OCI-LY1 (cell line): ENCODE measurements around the gene MAP4K4.

Source experiments
- H2AFZ ChIP-seq: fragments of 200-600 bp; sonication (generic), shearing (Covaris generic); 2 replicates; pipeline ENCODE4 v1.6.0; 2014; ENCODE audit warnings: antibody characterized with exemption, mild to moderate bottlenecking, low read length
- H3F3A ChIP-seq: fragments of 200-600 bp; sonication (generic), shearing (Covaris generic); 2 replicates; pipeline ENCODE4 v1.6.0; 2014; ENCODE audit warnings: mild to moderate bottlenecking, antibody characterized with exemption, low read length, moderate library complexity; ENCODE audit not compliant: insufficient read depth
- H3K27ac ChIP-seq: fragments of 200-600 bp; sonication (generic); 2 replicates; pipeline ENCODE4 v1.5.1; 2014; ENCODE audit warnings: low read length, mixed run types, mild to moderate bottlenecking, low read depth; ENCODE audit not compliant: poor library complexity, severe bottlenecking
- H3K27me3 ChIP-seq: fragments of 200-600 bp; sonication (generic); 2 replicates; pipeline ENCODE4 v1.6.0; 2014; ENCODE audit warnings: antibody characterized with exemption, mild to moderate bottlenecking, low read length, moderate library complexity; ENCODE audit not compliant: insufficient read depth
- H3K36me3 ChIP-seq: fragments of 200-600 bp; sonication (generic); 2 replicates; pipeline ENCODE4 v1.6.1; 2014; ENCODE audit warnings: mild to moderate bottlenecking, antibody characterized with exemption, low read length, moderate library complexity, mixed read lengths; ENCODE audit not compliant: insufficient read depth
- H3K4me1 ChIP-seq: fragments of 200-600 bp; sonication (generic); 2 replicates; pipeline ENCODE4 v1.5.1; 2014; ENCODE audit warnings: mild to moderate bottlenecking, low read length, moderate library complexity; ENCODE audit not compliant: insufficient read depth, severe bottlenecking
- H3K4me2 ChIP-seq: fragments of 200-600 bp; sonication (generic), shearing (Covaris generic); 2 replicates; pipeline ENCODE4 v1.6.1; 2014; ENCODE audit warnings: low read length
- H3K4me3 ChIP-seq: fragments of 200-600 bp; sonication (generic); 2 replicates; pipeline ENCODE4 v1.5.1; 2014; ENCODE audit warnings: low read length, low read depth, mild to moderate bottlenecking, mixed read lengths; ENCODE audit not compliant: poor library complexity, severe bottlenecking
- H3K79me2 ChIP-seq: fragments of 200-600 bp; shearing (Covaris generic); 2 replicates; pipeline ENCODE4 v1.6.1; 2016; ENCODE audit warnings: mixed run types, low read length, mixed read lengths; ENCODE audit not compliant: insufficient read depth
- H3K9ac ChIP-seq: fragments of 200-600 bp; sonication (generic), shearing (Covaris generic); 2 replicates; pipeline ENCODE4 v1.6.1; 2014; ENCODE audit warnings: mild to moderate bottlenecking, low read length, mixed read lengths
- H3K9me2 ChIP-seq: fragments of 200-600 bp; sonication (generic), shearing (Covaris generic); 2 replicates; pipeline ENCODE4 v1.6.1; 2014; ENCODE audit warnings: low read depth, mild to moderate bottlenecking, low read length, mixed read lengths
- H3K9me3 ChIP-seq: fragments of 200-600 bp; shearing (Covaris generic); 2 replicates; pipeline ENCODE4 v1.6.1; 2014; ENCODE audit warnings: low read length, mixed read lengths
- H4K20me1 ChIP-seq: fragments of 200-600 bp; sonication (generic), shearing (Covaris generic); 2 replicates; pipeline ENCODE4 v1.6.0; 2016; ENCODE audit warnings: mild to moderate bottlenecking, low read length; ENCODE audit not compliant: insufficient read depth
- CTCF ChIP-seq: fragments of 200-600 bp; sonication (generic), shearing (Covaris generic); IDR thresholded peaks from 2 replicates; pipeline ENCODE4 v1.5.1; 2017; ENCODE audit warnings: mild to moderate bottlenecking, antibody characterized with exemption, low read length, moderate library complexity, mixed read lengths
- EZH2 ChIP-seq: fragments of 200-600 bp; sonication (generic), shearing (Covaris generic); IDR thresholded peaks from 2 replicates; pipeline ENCODE4 v1.8.0; 2017; ENCODE audit warnings: borderline replicate concordance, mixed run types, mild to moderate bottlenecking, antibody characterized with exemption, low read length, moderate library complexity, mixed read lengths

MAP4K4 gene

GRCh38 chr2:101697124-101698013, at the start of gene MAP4K4:
MAP4K4 (plus strand) TSS chr2:101697707; CDS start chr2:101698081, 374 bp downstream.
- no peaks in the 10 kb centered on the region for H3F3A ChIP-seq
- H3K4me2 ChIP-seq, result peak within 1 kb of the TSS; percentile 84
- peaks cover 11% of the 10 kb centered on the region for H3K36me3 ChIP-seq
- H2AFZ ChIP-seq, result no peak within 1 kb of the TSS
- H3K9ac ChIP-seq, result peak within 1 kb of the TSS; percentile 69
- 0 out of 2 replicates have a peak, but pooled peaks cover 8% of the 10 kb centered on the region for H3K27me3 ChIP-seq
- 0 out of 2 replicates have a peak, but pooled peaks cover 4% of the 10 kb centered on the region for H3K9me3 ChIP-seq
- no peaks in the 10 kb centered on the region for H3K9me2 ChIP-seq
- peaks cover 40% of the 10 kb centered on the region for H3K79me2 ChIP-seq
- H3K4me1 ChIP-seq, result peaks cover 19% of the 10 kb centered on the region
- H3K27ac ChIP-seq, result peak within 1 kb of the TSS; percentile 96
- TF ChIP-seq EZH2 (no peak), CTCF (no peak)
- no peaks in the 10 kb centered on the region for H4K20me1 ChIP-seq
- peak within 1 kb of the TSS; percentile 72 for H3K4me3 ChIP-seq

GRCh38 chr2:101653469-101653868, 44.0 kb upstream of the MAP4K4 start:
- Histone ChIP-seq H3K9me3 (no peaks in the 10 kb centered on the region), H2AFZ (no peak overlapping the region), H3F3A (no peaks in the 10 kb centered on the region), H3K9me2 (no peaks in the 10 kb centered on the region), H3K4me3 (no peak overlapping the region), H3K79me2 (no peaks in the 10 kb centered on the region), H4K20me1 (no peaks in the 10 kb centered on the region), H3K36me3 (no peaks in the 10 kb centered on the region), H3K27me3 (no peaks in the 10 kb centered on the region), H3K27ac (no peak overlapping the region), H3K4me1 (peaks cover 23% of the 10 kb centered on the region), H3K9ac (no peak overlapping the region), H3K4me2 (no peak overlapping the region)
- TF ChIP-seq EZH2, result no peak
- no peak for TF ChIP-seq CTCF

- H4K20me1 ChIP-seq, result no peaks in the 10 kb centered on the region
- H3K4me2 ChIP-seq, result no peak overlapping the region
- no peaks in the 10 kb centered on the region for H3K36me3 ChIP-seq
- H3K9me3 ChIP-seq, result no peaks in the 10 kb centered on the region
- H3F3A ChIP-seq, result no peaks in the 10 kb centered on the region
- no peak overlapping the region for H3K27ac ChIP-seq
- H3K4me1 ChIP-seq, result peaks cover 23% of the 10 kb centered on the region
- H3K9me2 ChIP-seq, result no peaks in the 10 kb centered on the region
- no peaks in the 10 kb centered on the region for H3K79me2 ChIP-seq
- no peak overlapping the region for H3K9ac ChIP-seq
- TF ChIP-seq EZH2, result no peak
- no peak for TF ChIP-seq CTCF
- H3K27me3 ChIP-seq, result no peaks in the 10 kb centered on the region
- H2AFZ ChIP-seq, result no peak overlapping the region
- H3K4me3 ChIP-seq, result no peak overlapping the region
Measured at GRCh38 chr2:101655702-101656422, 41.6 kb upstream of the MAP4K4 start.
